Mammary microvascular endothelial cell (primary cell): ENCODE data around the gene APOD. TPM values are rescaled to one million over a fixed set of nuclear protein-coding genes. Genes with fewer than 3 reads are reported as not detected.

Source experiments
- total RNA-seq: library from RNA; depleted of rRNA; stranded (reverse); fragments of >200 nt; gene quantifications from 2 replicates; pipeline ENCODE4 v1.2.3, GENCODE V29; 2015

The APOD gene
- total RNA-seq, result 9.9 and 12.7 TPM in 2 replicates

DNA sequence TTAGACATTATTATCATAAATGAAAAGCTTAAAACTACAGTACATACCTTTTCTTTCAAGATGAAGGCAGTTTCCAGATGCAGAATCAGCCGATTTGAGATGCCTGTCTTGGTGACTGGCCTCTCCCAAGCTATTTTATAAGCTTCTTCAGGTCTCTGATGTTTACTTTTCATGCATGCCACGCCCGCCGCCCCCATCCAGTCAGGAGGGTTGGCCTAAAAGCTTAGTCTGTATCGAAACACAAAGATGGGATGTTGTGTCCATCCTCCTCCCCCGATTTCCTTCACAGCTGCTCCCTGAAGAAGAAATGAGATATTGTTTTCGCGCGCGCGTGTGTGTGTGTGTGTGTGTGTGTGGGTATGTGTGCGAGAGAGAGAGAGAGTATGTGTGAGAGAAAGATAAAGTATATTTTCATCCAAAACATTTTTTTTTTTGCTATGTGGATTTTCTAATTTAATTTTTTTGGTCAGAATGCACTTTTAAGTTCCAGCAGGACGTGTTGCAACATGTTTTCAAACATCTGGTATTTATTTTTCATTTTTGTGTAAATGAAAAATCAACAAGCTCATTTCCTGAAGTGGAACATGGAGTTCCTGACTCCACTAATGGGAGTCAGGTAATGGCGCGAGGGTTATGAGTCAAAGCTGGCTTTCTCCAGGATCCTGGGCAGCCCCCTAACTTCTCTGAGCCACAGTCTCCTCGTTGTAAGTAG lies at the start of gene APOD:
Gene APOD (minus strand): TSS at position 110 of the 712 bp plus-strand sequence. CDS start 4,479 bp downstream, outside the sequence.

DNA sequence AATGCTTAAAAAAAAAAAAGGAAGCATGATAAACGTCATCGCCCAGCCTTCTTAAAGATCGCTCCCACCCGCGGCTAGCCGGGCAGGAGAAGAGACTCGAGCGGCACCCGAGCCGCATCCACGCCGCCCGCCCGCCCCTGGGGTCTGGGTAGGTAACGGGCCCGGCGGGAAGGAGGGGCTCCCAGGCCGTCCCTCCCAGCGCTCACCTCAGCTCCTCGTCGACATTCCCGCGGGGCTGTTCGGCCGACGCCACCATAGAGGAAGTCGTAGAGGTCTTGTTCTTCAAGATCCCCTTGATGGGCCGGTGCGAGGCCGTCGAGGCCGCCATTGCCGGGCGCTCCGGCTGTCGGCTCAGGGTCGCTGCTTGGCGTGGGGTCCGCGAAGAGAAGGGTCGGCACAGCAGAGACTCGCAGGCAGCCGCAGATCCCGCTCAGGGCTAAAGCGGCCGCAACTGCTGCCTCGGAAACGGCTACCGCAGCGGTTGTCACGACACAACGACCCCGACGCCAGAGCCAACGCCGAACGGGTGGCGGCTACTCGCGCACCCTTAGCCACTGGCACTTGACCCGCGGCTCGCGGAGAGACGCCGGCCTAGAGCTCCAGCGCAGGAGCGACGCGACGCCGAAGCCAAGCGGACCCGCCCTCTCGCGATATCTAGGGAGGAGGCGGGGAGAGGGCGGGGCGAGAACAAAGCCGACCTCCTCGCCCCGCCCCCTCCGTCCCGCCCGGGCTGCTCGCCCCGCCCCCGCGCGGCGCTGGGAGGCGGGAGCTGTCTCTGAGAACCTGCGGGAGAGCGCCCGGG lies 40.8 kb downstream of the APOD start, which contains the start of gene PPP1R2:
Gene PPP1R2 (minus strand): TSS at position 628 of the 802 bp plus-strand sequence. CDS start 300 bp downstream, at position 328.

Other genes with a start within 250 kb of the APOD start
- 26.1 and 27.4 TPM in 2 replicates for gene ACAP2, start 140.9 kb downstream of the APOD start, total RNA-seq
- 39.2 and 39.3 TPM in 2 replicates for gene PPP1R2, start 40.6 kb downstream of the APOD start, total RNA-seq
- not detected in 2 replicates for gene MUC20, start 137.0 kb upstream of the APOD start, total RNA-seq
- gene MUC4, start 228.0 kb upstream of the APOD start, total RNA-seq, result not detected in 2 replicates